NCI-H69 (cell line): ENCODE data around the gene MEPE.
A peak's percentile ranks its signal among the peaks of the same experiment; 100 is the strongest.

Experiments
- DNase-seq: peaks from one replicate; lab custom pipeline; 2025; lab: John Stamatoyannopoulos, UW

The MEPE gene

GRCh38 chr4:87832669-87833068, at the start of gene MEPE:
MEPE (plus strand) TSS chr4:87832969; CDS start chr4:87834715, 1,746 bp downstream.
- DNase-seq, result no peak

- no peak for DNase-seq
Observed at GRCh38 chr4:87783781-87784180, 49.0 kb upstream of the MEPE start.

GRCh38 chr4:87785731-87786509, 46.8 kb upstream of the MEPE start:
- no peak for DNase-seq

- DNase-seq, result no peak
Observed at GRCh38 chr4:87799301-87800113, 33.3 kb upstream of the MEPE start, which contains the start of gene IBSP. IBSP (plus strand) TSS chr4:87799554; CDS start chr4:87802362, 2,808 bp downstream.

GRCh38 chr4:87802858-87803257, 29.9 kb upstream of the MEPE start:
- no peak for DNase-seq

GRCh38 chr4:87803421-87803820, 29.3 kb upstream of the MEPE start:
- DNase-seq, result no peak

- peak; percentile 13 for DNase-seq
Observed at GRCh38 chr4:87804871-87805270, 27.9 kb upstream of the MEPE start.

GRCh38 chr4:87805971-87806370, 26.8 kb upstream of the MEPE start:
- DNase-seq, result no peak

- no peak for DNase-seq
Observed at GRCh38 chr4:87806520-87806919, 26.2 kb upstream of the MEPE start.

GRCh38 chr4:87807402-87807801, 25.4 kb upstream of the MEPE start:
- DNase-seq, result no peak

GRCh38 chr4:87811977-87812376, 20.8 kb upstream of the MEPE start:
- no peak for DNase-seq

- DNase-seq, result no peak
Observed at GRCh38 chr4:87819281-87819919, 13.4 kb upstream of the MEPE start.

- no peak for DNase-seq
Observed at GRCh38 chr4:87823200-87823599, 9.6 kb upstream of the MEPE start.

GRCh38 chr4:87823724-87824123, 9.0 kb upstream of the MEPE start:
- DNase-seq, result no peak

- no peak for DNase-seq
Observed at GRCh38 chr4:87824352-87824751, 8.4 kb upstream of the MEPE start.

GRCh38 chr4:87834401-87834800, 1.6 kb downstream of the MEPE start:
- DNase-seq, result no peak

- no peak for DNase-seq
Observed at GRCh38 chr4:87835197-87835596, 2.4 kb downstream of the MEPE start.

- DNase-seq, result no peak
Observed at GRCh38 chr4:87835743-87836142, 3.0 kb downstream of the MEPE start.

GRCh38 chr4:87838205-87838604, 5.4 kb downstream of the MEPE start:
- peak; percentile 4 for DNase-seq

- DNase-seq, result peak; percentile 12
Observed at GRCh38 chr4:87838890-87839591, 6.3 kb downstream of the MEPE start.

- no peak for DNase-seq
Observed at GRCh38 chr4:87839592-87839946, 6.8 kb downstream of the MEPE start.

GRCh38 chr4:87840149-87840548, 7.4 kb downstream of the MEPE start:
- DNase-seq, result no peak
